IMR-90 (cell line): ENCODE measurements around the gene MATK. TPM values are rescaled to one million over a fixed set of nuclear protein-coding genes. Genes with fewer than 3 reads are reported as not detected.

Experiments
- ATAC-seq: fragments of 200-7000 bp; cut with Tn5 transposase; 2 replicates; pipeline ENCODE4 v1.9.1; 2020; ENCODE audit warnings: low read depth, mild to moderate bottlenecking, moderate library complexity
- BruUV-seq: library from RNA; stranded (reverse); fragments of 400-500 nt; replicated peaks from 2 replicates; lab custom pipeline; 2021; lab: Mats Ljungman, UMichigan
- CTCF ChIA-PET: fragments of 300-600 bp; formaldehyde crosslinking; extraction: SDS; loops from one replicate; lab custom pipeline; 2021; ENCODE audit warnings: antibody characterized with exemption; lab: Yijun Ruan, JAX
- POLR2A ChIA-PET: fragments of 300-600 bp; sonication (Branson Sonifier 250); formaldehyde crosslinking; loops from one replicate; lab custom pipeline; 2022; ENCODE audit warnings: antibody characterized with exemption; ENCODE audit not compliant: unreplicated experiment; lab: Charles Lee
- DNase-seq: peaks from one replicate; pipeline ENCODE4 v3.0.0; 2013
- H2AFZ ChIP-seq: replicated peaks from 2 replicates; pipeline ENCODE3; 2013; ENCODE audit warnings: low read length, mild to moderate bottlenecking; ENCODE audit not compliant: poor library complexity
- H2AK5ac ChIP-seq: 2 replicates; pipeline ENCODE4 v1.6.1; 2013; ENCODE audit warnings: low read depth, low read length, inconsistent platforms
- H2AK9ac ChIP-seq: replicated peaks from 2 replicates; pipeline ENCODE3; 2013; ENCODE audit warnings: mild to moderate bottlenecking, low read depth, low read length, moderate library complexity; ENCODE audit not compliant: poor library complexity
- H2BK120ac ChIP-seq: 2 replicates; pipeline ENCODE4 v1.6.1; 2013; ENCODE audit warnings: low read depth, low read length, inconsistent platforms
- H2BK15ac ChIP-seq: 3 replicates; pipeline ENCODE4 v1.6.1; 2013; ENCODE audit warnings: low read depth, low read length, inconsistent platforms
- H2BK20ac ChIP-seq: 2 replicates; pipeline ENCODE4 v1.6.1; 2013; ENCODE audit warnings: low read depth, mild to moderate bottlenecking, inconsistent platforms, low read length, moderate library complexity
- H2BK5ac ChIP-seq: 2 replicates; pipeline ENCODE4 v1.6.1; 2013; ENCODE audit warnings: mild to moderate bottlenecking, low read depth, low read length, inconsistent platforms; ENCODE audit not compliant: poor library complexity, severe bottlenecking
- H3K14ac ChIP-seq: replicated peaks from 2 replicates; pipeline ENCODE4 v1.6.1; 2013; ENCODE audit warnings: low read depth, low read length, inconsistent platforms
- H3K18ac ChIP-seq: 2 replicates; pipeline ENCODE4 v1.6.1; 2013; ENCODE audit warnings: low read depth, low read length, control low read depth
- H3K23ac ChIP-seq: 2 replicates; pipeline ENCODE4 v1.6.1; 2013; ENCODE audit warnings: low read depth, low read length, inconsistent platforms
- H3K27ac ChIP-seq: 2 replicates; pipeline ENCODE4 v1.5.1; 2013; ENCODE audit warnings: mild to moderate bottlenecking, control low read depth, low read length; ENCODE audit not compliant: insufficient read depth
- H3K27me3 ChIP-seq: 2 replicates; pipeline ENCODE4 v1.6.1; 2013; ENCODE audit warnings: low read length; ENCODE audit not compliant: control insufficient read depth, insufficient read depth
- H3K36me3 ChIP-seq: 2 replicates; pipeline ENCODE4 v1.6.1; 2013; ENCODE audit warnings: low read length, mixed read lengths; ENCODE audit not compliant: control insufficient read depth, insufficient read depth
- H3K4ac ChIP-seq: 2 replicates; pipeline ENCODE4 v1.6.1; 2013; ENCODE audit warnings: low read depth, low read length, inconsistent platforms
- H3K4me1 ChIP-seq: 2 replicates; pipeline ENCODE4 v1.6.1; 2013; ENCODE audit warnings: low read length, mixed read lengths; ENCODE audit not compliant: control insufficient read depth, insufficient read depth
- H3K4me2 ChIP-seq: 2 replicates; pipeline ENCODE4 v1.6.1; 2013; ENCODE audit warnings: low read depth, mild to moderate bottlenecking, control low read depth, low read length, moderate library complexity
- H3K4me3 ChIP-seq: 2 replicates; pipeline ENCODE4 v1.5.1; 2013; ENCODE audit warnings: low read depth, mild to moderate bottlenecking, control low read depth, low read length, moderate library complexity; ENCODE audit not compliant: insufficient read depth
- H3K56ac ChIP-seq: 2 replicates; pipeline ENCODE4 v1.6.1; 2013; ENCODE audit warnings: low read length, inconsistent platforms; ENCODE audit not compliant: insufficient read depth; ENCODE audit errors: extremely low read depth
- H3K79me1 ChIP-seq, 2 experiments: 2 replicates each; pipeline ENCODE4 v1.6.1; 2013; ENCODE audit warnings: low read length in 2 of 2, inconsistent platforms in 1 of 2, low read depth in 1 of 2
- H3K9ac ChIP-seq: 2 replicates; pipeline ENCODE4 v1.6.1; 2013; ENCODE audit warnings: low read depth, low read length, control low read depth
- H3K9me1 ChIP-seq: 2 replicates; pipeline ENCODE4 v1.6.1; 2013; ENCODE audit warnings: low read length, inconsistent platforms; ENCODE audit not compliant: insufficient read depth
- H3K9me3 ChIP-seq: 2 replicates; pipeline ENCODE4 v1.6.1; 2013; ENCODE audit warnings: low read length; ENCODE audit not compliant: control insufficient read depth, insufficient read depth
- H4K20me1 ChIP-seq: 2 replicates; pipeline ENCODE4 v1.6.1; 2013; ENCODE audit warnings: low read length, inconsistent platforms; ENCODE audit not compliant: insufficient read depth
- H4K5ac ChIP-seq: 2 replicates; pipeline ENCODE4 v1.6.1; 2013; ENCODE audit warnings: mild to moderate bottlenecking, low read depth, low read length, control low read depth
- H4K8ac ChIP-seq, 2 experiments: 2 replicates each; pipeline ENCODE4 v1.6.1; 2013; ENCODE audit warnings: low read depth in 2 of 2, low read length in 2 of 2, control low read depth in 1 of 2, inconsistent platforms in 1 of 2
- H4K91ac ChIP-seq: 2 replicates; pipeline ENCODE4 v1.6.1; 2013; ENCODE audit warnings: low read depth, low read length, inconsistent platforms; ENCODE audit not compliant: insufficient read depth
- BHLHE40 ChIP-seq: fragments of 150-350 bp; IDR thresholded peaks from 2 replicates; pipeline ENCODE4 v1.6.1; 2016; ENCODE audit warnings: mild to moderate bottlenecking, low read depth, low read length
- CHD1 ChIP-seq: IDR thresholded peaks from 2 replicates; pipeline ENCODE4 v1.6.1; 2012; ENCODE audit warnings: low read depth, low read length, improper control_type of control experiment
- NFE2L2 ChIP-seq: fragments of 150-350 bp; IDR thresholded peaks from 2 replicates; pipeline ENCODE4 v1.6.1; 2016; ENCODE audit warnings: low read depth, mild to moderate bottlenecking, low read length
- POLR2A ChIP-seq: IDR thresholded peaks from 2 replicates; pipeline ENCODE4 v1.6.1; 2012; ENCODE audit warnings: mild to moderate bottlenecking, low read depth, low read length
- RCOR1 ChIP-seq: IDR thresholded peaks from 2 replicates; pipeline ENCODE4 v1.6.1; 2012; ENCODE audit warnings: mild to moderate bottlenecking, low read length, improper control_type of control experiment; ENCODE audit not compliant: insufficient replicate concordance
- RFX5 ChIP-seq: IDR thresholded peaks from 2 replicates; pipeline ENCODE4 v1.8.0; 2012; ENCODE audit warnings: low read depth, mild to moderate bottlenecking, low read length, moderate library complexity
- WGBS, 2 experiments: methylation state at CpG; one replicate each; pipeline versions ENCODE4 v1.1.5 to v1.1.7; 2013; ENCODE audit warnings: missing lambda C conversion rate in 2 of 2; ENCODE audit not compliant: insufficient read length in 1 of 2; ENCODE audit errors: extremely low coverage in 2 of 2; 5-methylcytosine and 5-hydroxymethylcytosine counted together
- dilution Hi-C: fragments of 300-500 bp; cut with HindIII; formaldehyde crosslinking; loops from one replicate; pipeline ENCODE4 v1.14.3; 2018; ENCODE audit warnings: low sequenced_read_pairs; ENCODE audit not compliant: unreplicated experiment
- in situ Hi-C: fragments of 300-500 bp; cut with MboI; formaldehyde crosslinking; loops from 3 replicates; pipeline ENCODE4 v1.14.3; 2019; ENCODE audit warnings: low sequenced_read_pairs, inconsistent platforms, mixed read lengths
- intact Hi-C: fragments of 100-400 bp; cut with micrococcal nuclease; formaldehyde crosslinking; loops from 2 replicates; pipeline ENCODE4 v1.10.0; 2022
- polyA plus RNA-seq, 3 experiments: library from polyadenylated mRNA; depleted of rRNA; stranded (reverse); fragments of >200 nt; gene quantifications; 2 replicates each; pipeline ENCODE4 v1.2.3, GENCODE V29; 2012; ENCODE audit warnings: low replicate concordance in 1 of 3
- total RNA-seq: library from RNA; depleted of rRNA; stranded (reverse); fragments of >200 nt; gene quantifications from 2 replicates; pipeline ENCODE4 v1.2.3, GENCODE V29; 2012

The MATK gene
- total and polyA plus RNA-seq, 2 of the 4 experiments (the other 2 are of a cell fraction), result not detected

- Histone ChIP-seq H3K56ac (no peak overlapping the region), H3K9me3 (no peaks in the 10 kb centered on the region), H3K79me1 (no peaks in the 10 kb centered on the region), H2AFZ (no peak overlapping the region), H3K27ac (no peak overlapping the region), H2BK120ac (no peak overlapping the region), H3K23ac (no peak overlapping the region), H2AK5ac (no peak overlapping the region), H4K5ac (no peak overlapping the region), H3K9me1 (no peaks in the 10 kb centered on the region), H3K27me3 (peaks cover 18% of the 10 kb centered on the region), H4K91ac (no peak overlapping the region), H3K14ac (no peak overlapping the region), H4K20me1 (no peaks in the 10 kb centered on the region), H3K9ac (no peak overlapping the region), H3K4me1 (no peaks in the 10 kb centered on the region), H2BK5ac (no peak overlapping the region), H3K4me3 (no peak overlapping the region), H2AK9ac (no peak overlapping the region), H3K4ac (no peak overlapping the region), H2BK20ac (no peak overlapping the region), H3K4me2 (no peak overlapping the region), H4K8ac (no peak overlapping the region), H3K18ac (no peak overlapping the region), H2BK15ac (no peak overlapping the region), H3K36me3 (no peaks in the 10 kb centered on the region)
- no peak for ATAC-seq
- ChIA-PET CTCF (interaction anchor here (1.2 kb wide), 1 partner anchor 10 kb away, joined by 7 read pairs; no protein-coding TSS in a partner anchor), POLR2A (no interaction called here)
- no TSS peak for BruUV-seq
- intact Hi-C loops, result no loop called here
- DNase-seq, result no peak
- dilution Hi-C loops, result no loop called here
- TF ChIP-seq RFX5 (no peak), CHD1 (no peak), RCOR1 (no peak), NFE2L2 (no peak), BHLHE40 (no peak), POLR2A (no peak)
- in situ Hi-C loops, result no loop called here
- no CpG with 5 or more reads among the region's 6 CpGs for WGBS, 2 experiments
Measured at GRCh38 chr19:3832001-3832400, 45.8 kb upstream of the MATK start.
